ENCODE measurements around the gene LAMTOR1. TPM values are rescaled to one million over a fixed set of nuclear protein-coding genes. Genes with fewer than 3 reads are reported as not detected.

Gene LAMTOR1
- polyA plus RNA-seq, 2 of the 4 experiments (the other 2 are of a cell fraction): 66.1 to 119 TPM

GRCh38 chr11:72079819-72080325, 23.2 kb downstream of the LAMTOR1 start:
- 0% methylated on average over 13 of the region's 16 CpGs for WGBS (ENCODE audit: missing lambda C conversion rate)
- Histone ChIP-seq H3K9me3 (no peaks in the 10 kb centered on the region), H3K27ac (peak overlapping the region; percentile 78 to 88), H3K4me2 (peak overlapping the region; percentile 96), H3K4me1 (peaks cover 19% of the 10 kb centered on the region), H3K4me3 (peak overlapping the region; percentile 85)
- ChIA-PET POLR2A (interaction anchor here (0.7 kb wide), 1 partner anchor 39 kb away, joined by 3 read pairs; no protein-coding TSS in a partner anchor), CTCF (interaction anchor here (6.2 kb wide), 1 partner anchor 11 kb away, joined by 40 read pairs; no protein-coding TSS in a partner anchor)
- FAIRE-seq (no peak), DNase-seq (ENCODE audit: low read depth in 1 of 2, low spot score in 1 of 2) (no peak), ATAC-seq (peak; percentile 58 to 65; a peak in 5 of 6 replicates)
- TF ChIP-seq MAFK (IDR thresholded peaks at IDR 0.05; ENCODE audit: partially characterized antibody) (peak; percentile 93), ESRRA (IDR thresholded peaks at IDR 0.05; ENCODE audit: borderline replicate concordance, low read length) (no peak)

GRCh38 chr11:72078477-72078876, 24.6 kb downstream of the LAMTOR1 start:
- Histone ChIP-seq H3K4me1 (peaks cover 19% of the 10 kb centered on the region), H3K4me2 (peak overlapping the region; percentile 96), H3K27ac (peak overlapping the region; percentile 78 to 88; a peak in 4 of 6 replicates), H3K4me3 (peak overlapping the region; percentile 85), H3K9me3 (no peaks in the 10 kb centered on the region)
- DNase-seq (ENCODE audit: low read depth in 1 of 2, low spot score in 1 of 2) (no peak), ATAC-seq (no peak), FAIRE-seq (no peak)
- 87% methylated on average over 6 of the region's 6 CpGs for WGBS (ENCODE audit: missing lambda C conversion rate)
- TF ChIP-seq GATA3 (IDR thresholded peaks at IDR 0.05; ENCODE audit: borderline replicate concordance) (no peak), MAX (IDR thresholded peaks at IDR 0.05) (no peak), HDAC2 (IDR thresholded peaks at IDR 0.05) (no peak), EHMT2 (IDR thresholded peaks at IDR 0.05; ENCODE audit: low read depth) (no peak)
- ChIA-PET POLR2A (interaction anchor here (1.2 kb wide), 1 partner anchor 37 kb away, joined by 3 read pairs; no protein-coding TSS in a partner anchor), CTCF (interaction anchor here (0.7 to 6.2 kb wide), 9 partner anchors 9 to 101 kb away, joined by 3 to 40 read pairs (median 4); no protein-coding TSS in a partner anchor)

- Histone ChIP-seq H3K4me2 (no peak overlapping the region), H3K4me1 (peaks cover 32% of the 10 kb centered on the region), H3K9me3 (no peaks in the 10 kb centered on the region), H3K4me3 (no peak overlapping the region), H3K27ac (no peak overlapping the region)
- ATAC-seq (no peak), FAIRE-seq (no peak), DNase-seq (ENCODE audit: low read depth in 1 of 2, low spot score in 1 of 2) (no peak)
- TF ChIP-seq POLR2AphosphoS2 (conservative IDR thresholded peaks at IDR 0.05; ENCODE audit: low read length): no peak
- TF ChIP-seq PHF8 (IDR thresholded peaks at IDR 0.05; ENCODE audit: borderline replicate concordance, low read depth): no peak
- no peak for TF ChIP-seq RAD21 (conservative IDR thresholded peaks at IDR 0.05 in 1 of 2, IDR thresholded peaks at IDR 0.05 in 1 of 2)
- TF ChIP-seq RARB (CRISPR knock-in tag; IDR thresholded peaks at IDR 0.05): no peak
- TF ChIP-seq RCOR1 (IDR thresholded peaks at IDR 0.05; ENCODE audit: low read depth, low read length): no peak
- no peak for TF ChIP-seq E2F6 (IDR thresholded peaks at IDR 0.05; ENCODE audit: borderline replicate concordance, low read depth)
- TF ChIP-seq NPAS2 (CRISPR knock-in tag; IDR thresholded peaks at IDR 0.05; ENCODE audit: borderline replicate concordance): no peak
- TF ChIP-seq FOXS1 (CRISPR knock-in tag; IDR thresholded peaks at IDR 0.05): no peak
- CTCF ChIA-PET: interaction anchor here (1.1 to 6.2 kb wide), 6 partner anchors 9 to 61 kb away, joined by 3 to 40 read pairs (median 4); no protein-coding TSS in a partner anchor
- 91% methylated on average over 4 of the region's 4 CpGs for WGBS (ENCODE audit: missing lambda C conversion rate)
- POLR2A ChIA-PET: interaction anchor here (1.0 kb wide), 1 partner anchor 51 kb away, joined by 3 read pairs; no protein-coding TSS in a partner anchor
Measured at GRCh38 chr11:72075756-72076155, 27.3 kb downstream of the LAMTOR1 start.

GRCh38 chr11:72075109-72075508, 28.0 kb downstream of the LAMTOR1 start:
- Histone ChIP-seq H3K4me3 (no peak overlapping the region), H3K27ac (no peak overlapping the region), H3K4me1 (peaks cover 39% of the 10 kb centered on the region), H3K4me2 (no peak overlapping the region), H3K9me3 (no peaks in the 10 kb centered on the region)
- FAIRE-seq (no peak), ATAC-seq (peak in 1 of 2 experiments; percentile 20; a peak in 1 of 6 replicates), DNase-seq (ENCODE audit: low read depth in 1 of 2, low spot score in 1 of 2) (peak in 1 of 2 experiments; percentile 35)
- ChIA-PET CTCF (interaction anchor here (0.8 to 6.2 kb wide), 9 partner anchors 9 to 359 kb away, joined by 3 to 40 read pairs (median 4); partner anchors contain the start of gene CLPB), POLR2A (interaction anchor here (1.0 kb wide), 1 partner anchor 50 kb away, joined by 3 read pairs; no protein-coding TSS in a partner anchor)
- 100% methylated on average over 1 of the region's 1 CpG for WGBS (ENCODE audit: missing lambda C conversion rate)
- no peak for TF ChIP-seq HEYL (CRISPR knock-in tag; IDR thresholded peaks at IDR 0.05)
- no peak for TF ChIP-seq JUN (IDR thresholded peaks at IDR 0.05)
- TF ChIP-seq PBX3 (IDR thresholded peaks at IDR 0.05): no peak
- TF ChIP-seq NFE2L2 (conservative IDR thresholded peaks at IDR 0.05; ENCODE audit: low read length): no peak
- no peak for TF ChIP-seq PHF8 (IDR thresholded peaks at IDR 0.05; ENCODE audit: borderline replicate concordance, low read depth)
- TF ChIP-seq SREBF2 (IDR thresholded peaks at IDR 0.05): no peak
- no peak for TF ChIP-seq RARB (CRISPR knock-in tag; IDR thresholded peaks at IDR 0.05)
- TF ChIP-seq POLR2AphosphoS2 (conservative IDR thresholded peaks at IDR 0.05; ENCODE audit: low read length): no peak
- no peak for TF ChIP-seq MAX (IDR thresholded peaks at IDR 0.05)
- TF ChIP-seq HOXA7 (CRISPR knock-in tag; IDR thresholded peaks at IDR 0.05): no peak
- no peak for TF ChIP-seq KDM1A (IDR thresholded peaks at IDR 0.05; ENCODE audit: low read depth)
- TF ChIP-seq RNF2 (IDR thresholded peaks at IDR 0.05; ENCODE audit: borderline replicate concordance, low read depth): no peak
- TF ChIP-seq CHD2 (IDR thresholded peaks at IDR 0.05; ENCODE audit: low read length, partially characterized antibody): no peak
- TF ChIP-seq BCL3 (IDR thresholded peaks at IDR 0.05): no peak
- no peak for TF ChIP-seq ZC3H11A (IDR thresholded peaks at IDR 0.05)
